ENCODE measurements around the gene CACNA1A. TPM values are rescaled to one million over a fixed set of nuclear protein-coding genes. Genes with fewer than 3 reads are reported as not detected.
"Not testable (repeated sequence)": the region's sequence is repeated elsewhere in the genome, so short reads cannot be mapped to it uniquely, and the experiment has no call there.

CACNA1A gene
- total RNA-seq, 1 donor: 1.4 TPM

GRCh38 chr19:13190781-13191540, 315.3 kb downstream of the CACNA1A start:
- H3K79me2 ChIP-seq (ENCODE audit: insufficient read depth, low read length): no peaks in the 10 kb centered on the region
- H3K27me3 ChIP-seq (ENCODE audit: insufficient read depth, low read length): no peaks in the 10 kb centered on the region
- H4K20me1 ChIP-seq (ENCODE audit: insufficient read depth, low read length): no peaks in the 10 kb centered on the region
- no peaks in the 10 kb centered on the region for H3K9me3 ChIP-seq (ENCODE audit: low read depth, low read length)
- H3K4me1 ChIP-seq (ENCODE audit: insufficient read depth, low read length): no peaks in the 10 kb centered on the region
- H3K4me2 ChIP-seq (ENCODE audit: insufficient read depth, low read length): no peak overlapping the region
- no peak overlapping the region for H2AFZ ChIP-seq (ENCODE audit: low read length)
- H3K36me3 ChIP-seq (ENCODE audit: insufficient read depth, low read length): no peaks in the 10 kb centered on the region
- DNase-seq (ENCODE audit: insufficient read length, low spot score, missing footprints): no peak
- H3K4me3 ChIP-seq (ENCODE audit: insufficient read depth, low read length): no peak overlapping the region
- TF ChIP-seq, protein P1, sequence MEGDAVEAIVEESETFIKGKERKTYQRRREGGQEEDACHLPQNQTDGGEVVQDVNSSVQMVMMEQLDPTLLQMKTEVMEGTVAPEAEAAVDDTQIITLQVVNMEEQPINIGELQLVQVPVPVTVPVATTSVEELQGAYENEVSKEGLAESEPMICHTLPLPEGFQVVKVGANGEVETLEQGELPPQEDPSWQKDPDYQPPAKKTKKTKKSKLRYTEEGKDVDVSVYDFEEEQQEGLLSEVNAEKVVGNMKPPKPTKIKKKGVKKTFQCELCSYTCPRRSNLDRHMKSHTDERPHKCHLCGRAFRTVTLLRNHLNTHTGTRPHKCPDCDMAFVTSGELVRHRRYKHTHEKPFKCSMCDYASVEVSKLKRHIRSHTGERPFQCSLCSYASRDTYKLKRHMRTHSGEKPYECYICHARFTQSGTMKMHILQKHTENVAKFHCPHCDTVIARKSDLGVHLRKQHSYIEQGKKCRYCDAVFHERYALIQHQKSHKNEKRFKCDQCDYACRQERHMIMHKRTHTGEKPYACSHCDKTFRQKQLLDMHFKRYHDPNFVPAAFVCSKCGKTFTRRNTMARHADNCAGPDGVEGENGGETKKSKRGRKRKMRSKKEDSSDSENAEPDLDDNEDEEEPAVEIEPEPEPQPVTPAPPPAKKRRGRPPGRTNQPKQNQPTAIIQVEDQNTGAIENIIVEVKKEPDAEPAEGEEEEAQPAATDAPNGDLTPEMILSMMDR (IDR thresholded peaks at IDR 0.05; ENCODE audit: extremely low read depth, low read depth, low read length): no peak
- no peak overlapping the region for H3K27ac ChIP-seq (ENCODE audit: low read depth, low read length)

DNA sequence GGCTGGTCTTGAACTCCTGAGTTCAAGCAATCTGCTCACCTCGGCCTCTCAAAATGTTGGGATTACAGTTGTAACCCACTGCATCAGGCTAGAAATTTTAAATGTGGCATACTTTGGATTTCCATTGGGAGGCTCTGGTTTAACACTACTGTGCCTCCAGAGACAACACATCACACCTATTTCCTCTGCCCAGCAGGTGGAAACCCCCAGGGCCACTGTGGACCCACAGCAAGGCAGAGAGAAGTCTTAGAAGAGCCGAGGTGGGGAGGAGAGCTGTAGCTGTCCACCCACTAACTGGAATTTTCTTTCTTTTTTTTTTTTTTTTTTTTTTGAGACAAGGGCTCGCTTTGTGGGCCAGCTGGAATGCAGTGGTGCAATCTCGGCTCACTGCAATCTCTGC, 316.7 kb downstream of the CACNA1A start:
- Histone ChIP-seq H3K4me1 (ENCODE audit: insufficient read depth, low read length) (no peaks in the 10 kb centered on the region), H3K4me3 (ENCODE audit: insufficient read depth, low read length) (no peak overlapping the region), H3K79me2 (ENCODE audit: insufficient read depth, low read length) (no peaks in the 10 kb centered on the region), H2AFZ (ENCODE audit: low read length) (no peak overlapping the region), H3K27ac (ENCODE audit: low read depth, low read length) (no peak overlapping the region), H3K36me3 (ENCODE audit: insufficient read depth, low read length) (no peaks in the 10 kb centered on the region), H4K20me1 (ENCODE audit: insufficient read depth, low read length) (no peaks in the 10 kb centered on the region), H3K4me2 (ENCODE audit: insufficient read depth, low read length) (no peak overlapping the region), H3K9me3 (ENCODE audit: low read depth, low read length) (no peaks in the 10 kb centered on the region), H3K27me3 (ENCODE audit: insufficient read depth, low read length) (no peaks in the 10 kb centered on the region)
- TF ChIP-seq, protein P1 (IDR thresholded peaks at IDR 0.05; ENCODE audit: extremely low read depth, low read depth, low read length): no peak
- no peak for DNase-seq (ENCODE audit: insufficient read length, low spot score, missing footprints)

- TF ChIP-seq, protein P1 (IDR thresholded peaks at IDR 0.05; ENCODE audit: extremely low read depth, low read depth, low read length): no peak
- no peak overlapping the region for H3K27ac ChIP-seq (ENCODE audit: low read depth, low read length)
Measured at GRCh38 chr19:13187419-13187818, 318.9 kb downstream of the CACNA1A start.

DNA sequence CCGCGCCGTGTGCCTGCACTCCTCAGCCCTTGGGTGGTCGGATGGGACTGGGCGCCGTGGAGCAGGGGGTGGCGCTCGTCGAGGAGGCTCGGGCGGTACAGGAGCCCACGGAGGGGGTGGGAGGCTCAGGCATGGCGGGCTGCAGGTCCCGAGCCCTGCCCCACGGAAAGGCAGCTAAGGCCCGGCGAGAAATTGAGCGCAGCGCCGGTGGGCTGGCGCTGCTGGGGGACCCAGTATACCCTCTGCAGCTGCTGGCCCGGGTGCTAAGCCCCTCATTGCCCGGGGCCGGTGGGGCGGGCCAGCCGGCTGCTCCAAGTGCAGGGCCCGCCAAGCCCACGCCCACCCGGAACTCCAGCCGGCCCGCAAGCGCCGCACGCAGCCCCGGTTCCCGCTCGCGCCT, 319.6 kb downstream of the CACNA1A start:
- H4K20me1 ChIP-seq (ENCODE audit: insufficient read depth, low read length); DNase-seq (ENCODE audit: insufficient read length, low spot score, missing footprints); H3K36me3 ChIP-seq (ENCODE audit: insufficient read depth, low read length); H3K79me2 ChIP-seq (ENCODE audit: insufficient read depth, low read length); H3K9me3 ChIP-seq (ENCODE audit: low read depth, low read length); H3K4me3 ChIP-seq (ENCODE audit: insufficient read depth, low read length); H3K27ac ChIP-seq (ENCODE audit: low read depth, low read length); H3K27me3 ChIP-seq (ENCODE audit: insufficient read depth, low read length); H3K4me2 ChIP-seq (ENCODE audit: insufficient read depth, low read length); H2AFZ ChIP-seq (ENCODE audit: low read length); H3K4me1 ChIP-seq (ENCODE audit: insufficient read depth, low read length): not testable (repeated sequence)

More at GRCh38 chr19:13187419-13187818, 318.9 kb downstream of the CACNA1A start:
- no peaks in the 10 kb centered on the region for H3K27me3 ChIP-seq (ENCODE audit: insufficient read depth, low read length)
- H4K20me1 ChIP-seq (ENCODE audit: insufficient read depth, low read length): no peaks in the 10 kb centered on the region
- DNase-seq (ENCODE audit: insufficient read length, low spot score, missing footprints): no peak
- H3K4me1 ChIP-seq (ENCODE audit: insufficient read depth, low read length): no peaks in the 10 kb centered on the region
- no peak overlapping the region for H3K4me2 ChIP-seq (ENCODE audit: insufficient read depth, low read length)
- no peaks in the 10 kb centered on the region for H3K79me2 ChIP-seq (ENCODE audit: insufficient read depth, low read length)
- no peaks in the 10 kb centered on the region for H3K9me3 ChIP-seq (ENCODE audit: low read depth, low read length)
- H2AFZ ChIP-seq (ENCODE audit: low read length): no peak overlapping the region
- H3K36me3 ChIP-seq (ENCODE audit: insufficient read depth, low read length): no peaks in the 10 kb centered on the region
- H3K4me3 ChIP-seq (ENCODE audit: insufficient read depth, low read length): no peak overlapping the region

- peak overlapping the region; percentile 67 for H2AFZ ChIP-seq (ENCODE audit: low read length)
- not testable (repeated sequence) for H3K4me1 ChIP-seq (ENCODE audit: insufficient read depth, low read length); H3K36me3 ChIP-seq (ENCODE audit: insufficient read depth, low read length); DNase-seq (ENCODE audit: insufficient read length, low spot score, missing footprints); H3K79me2 ChIP-seq (ENCODE audit: insufficient read depth, low read length); H3K27me3 ChIP-seq (ENCODE audit: insufficient read depth, low read length); H3K4me2 ChIP-seq (ENCODE audit: insufficient read depth, low read length); H4K20me1 ChIP-seq (ENCODE audit: insufficient read depth, low read length); H3K9me3 ChIP-seq (ENCODE audit: low read depth, low read length); H3K27ac ChIP-seq (ENCODE audit: low read depth, low read length); H3K4me3 ChIP-seq (ENCODE audit: insufficient read depth, low read length)
Measured at GRCh38 chr19:13185763-13186657, 320.3 kb downstream of the CACNA1A start.

GRCh38 chr19:13184926-13185325, 321.4 kb downstream of the CACNA1A start:
- not testable (repeated sequence) for H2AFZ ChIP-seq (ENCODE audit: low read length); H3K79me2 ChIP-seq (ENCODE audit: insufficient read depth, low read length); H3K4me3 ChIP-seq (ENCODE audit: insufficient read depth, low read length); H3K4me1 ChIP-seq (ENCODE audit: insufficient read depth, low read length); H3K27ac ChIP-seq (ENCODE audit: low read depth, low read length); DNase-seq (ENCODE audit: insufficient read length, low spot score, missing footprints); H3K4me2 ChIP-seq (ENCODE audit: insufficient read depth, low read length); H3K9me3 ChIP-seq (ENCODE audit: low read depth, low read length); H3K27me3 ChIP-seq (ENCODE audit: insufficient read depth, low read length); H3K36me3 ChIP-seq (ENCODE audit: insufficient read depth, low read length); H4K20me1 ChIP-seq (ENCODE audit: insufficient read depth, low read length)
